Measurements from ENCODE around the gene GPS2.

The GPS2 gene

DNA sequence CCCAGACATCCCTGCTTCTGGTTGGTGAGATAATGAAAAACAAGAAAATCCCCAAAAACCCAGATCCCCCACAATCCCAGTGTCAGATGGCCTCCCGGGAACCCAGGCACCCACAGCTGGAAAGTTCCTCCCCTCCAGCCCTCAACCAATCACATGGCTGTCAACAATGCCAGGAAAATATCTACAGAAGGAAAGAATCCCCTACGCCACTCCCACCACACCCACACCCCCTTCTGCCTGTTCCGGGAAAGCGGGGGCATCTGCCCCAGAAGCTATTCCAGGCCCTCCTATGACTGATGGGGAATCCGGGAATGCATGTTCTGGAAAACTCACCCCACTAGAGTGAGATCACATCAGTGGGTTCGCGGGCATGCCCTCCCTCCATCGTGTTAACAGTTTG lies 41.6 kb upstream of the GPS2 start:
- Histone ChIP-seq H3K79me2 (ENCODE audit: low read length) (no peaks in the 10 kb centered on the region), H3K36me3 (replicated peaks; ENCODE audit: low read depth, low read length) (no peaks in the 10 kb centered on the region), H3K27ac (ENCODE audit: low read length) (no peak overlapping the region), H3K9me3 (ENCODE audit: insufficient read depth, low read length) (no peaks in the 10 kb centered on the region), H3K4me2 (ENCODE audit: low read length) (no peak overlapping the region), H3K4me3 (ENCODE audit: low read length) (no peak overlapping the region), H3K4me1 (ENCODE audit: low read length) (peaks cover 11% of the 10 kb centered on the region), H4K20me1 (ENCODE audit: insufficient read depth, low read length) (no peaks in the 10 kb centered on the region), H2AFZ (ENCODE audit: low read depth, low read length) (no peak overlapping the region), H3K27me3 (ENCODE audit: low read depth, low read length) (no peaks in the 10 kb centered on the region), H3K9ac (ENCODE audit: low read length) (no peak overlapping the region)
- no peak for TF ChIP-seq EZH2phosphoT487 (IDR thresholded peaks at IDR 0.05; ENCODE audit: low read depth)
- TF ChIP-seq, protein P1, sequence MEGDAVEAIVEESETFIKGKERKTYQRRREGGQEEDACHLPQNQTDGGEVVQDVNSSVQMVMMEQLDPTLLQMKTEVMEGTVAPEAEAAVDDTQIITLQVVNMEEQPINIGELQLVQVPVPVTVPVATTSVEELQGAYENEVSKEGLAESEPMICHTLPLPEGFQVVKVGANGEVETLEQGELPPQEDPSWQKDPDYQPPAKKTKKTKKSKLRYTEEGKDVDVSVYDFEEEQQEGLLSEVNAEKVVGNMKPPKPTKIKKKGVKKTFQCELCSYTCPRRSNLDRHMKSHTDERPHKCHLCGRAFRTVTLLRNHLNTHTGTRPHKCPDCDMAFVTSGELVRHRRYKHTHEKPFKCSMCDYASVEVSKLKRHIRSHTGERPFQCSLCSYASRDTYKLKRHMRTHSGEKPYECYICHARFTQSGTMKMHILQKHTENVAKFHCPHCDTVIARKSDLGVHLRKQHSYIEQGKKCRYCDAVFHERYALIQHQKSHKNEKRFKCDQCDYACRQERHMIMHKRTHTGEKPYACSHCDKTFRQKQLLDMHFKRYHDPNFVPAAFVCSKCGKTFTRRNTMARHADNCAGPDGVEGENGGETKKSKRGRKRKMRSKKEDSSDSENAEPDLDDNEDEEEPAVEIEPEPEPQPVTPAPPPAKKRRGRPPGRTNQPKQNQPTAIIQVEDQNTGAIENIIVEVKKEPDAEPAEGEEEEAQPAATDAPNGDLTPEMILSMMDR (IDR thresholded peaks at IDR 0.05; ENCODE audit: low read depth, low read length), result no peak

DNA sequence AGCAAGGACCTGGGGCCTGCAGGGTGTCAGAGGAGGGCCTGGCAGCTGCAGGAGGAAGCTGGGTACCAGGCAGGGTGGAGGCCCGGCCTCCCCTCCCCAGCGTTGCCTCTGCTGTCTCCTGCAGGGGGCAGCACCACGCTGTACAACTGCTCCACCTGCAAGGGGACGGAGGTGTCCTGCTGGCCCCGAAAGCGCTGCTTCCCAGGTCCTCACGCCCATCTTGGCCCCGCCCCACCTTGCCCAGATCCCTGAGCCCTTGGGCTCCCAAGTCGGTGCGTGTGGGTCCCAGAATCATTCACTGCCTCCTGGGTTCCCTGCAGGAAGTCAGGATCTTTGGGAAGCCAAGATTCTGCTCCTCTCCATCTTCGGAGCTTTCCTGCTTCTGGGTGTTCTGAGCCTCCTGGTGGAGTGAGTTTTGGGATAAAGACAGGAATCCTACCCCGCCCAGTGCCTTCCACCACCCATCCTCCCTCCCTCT lies 41.0 kb upstream of the GPS2 start:
- Histone ChIP-seq H3K27ac (ENCODE audit: low read length) (no peak overlapping the region), H3K4me3 (ENCODE audit: low read length) (peak overlapping the region; percentile 53), H3K9me3 (ENCODE audit: insufficient read depth, low read length) (no peaks in the 10 kb centered on the region), H3K9ac (ENCODE audit: low read length) (no peak overlapping the region), H3K4me1 (ENCODE audit: low read length) (peaks cover 11% of the 10 kb centered on the region), H3K4me2 (ENCODE audit: low read length) (peak overlapping the region; percentile 60), H3K27me3 (ENCODE audit: low read depth, low read length) (no peaks in the 10 kb centered on the region), H3K36me3 (replicated peaks; ENCODE audit: low read depth, low read length) (no peaks in the 10 kb centered on the region), H2AFZ (ENCODE audit: low read depth, low read length) (no peak overlapping the region), H3K79me2 (ENCODE audit: low read length) (no peaks in the 10 kb centered on the region), H4K20me1 (ENCODE audit: insufficient read depth, low read length) (no peaks in the 10 kb centered on the region)
- TF ChIP-seq EZH2phosphoT487 (IDR thresholded peaks at IDR 0.05; ENCODE audit: low read depth), result no peak
- TF ChIP-seq, protein P1 (IDR thresholded peaks at IDR 0.05; ENCODE audit: low read depth, low read length), result peak; percentile 75

DNA sequence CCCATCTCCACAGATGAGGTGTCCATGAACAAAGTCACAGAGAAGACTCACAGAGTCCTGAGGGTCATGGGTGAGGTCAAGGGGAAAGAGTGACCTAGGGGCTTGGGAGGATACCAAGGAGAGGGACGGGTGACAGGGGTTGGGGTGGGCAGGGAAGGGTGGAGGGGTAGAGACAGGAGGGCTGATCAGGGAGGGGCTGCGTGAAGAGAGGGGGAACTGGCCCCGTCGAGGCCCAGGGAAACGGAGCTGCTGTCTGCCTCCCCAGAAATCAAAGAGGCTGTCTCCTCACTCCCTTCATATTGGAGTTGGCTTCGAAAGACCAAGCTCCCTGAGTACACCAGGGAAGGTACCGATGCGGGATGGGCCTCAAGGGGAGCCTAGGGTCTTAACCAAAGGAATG lies 40.4 kb upstream of the GPS2 start:
- Histone ChIP-seq H3K27ac (ENCODE audit: low read length) (no peak overlapping the region), H3K9me3 (ENCODE audit: insufficient read depth, low read length) (no peaks in the 10 kb centered on the region), H3K4me1 (ENCODE audit: low read length) (peaks cover 11% of the 10 kb centered on the region), H3K4me2 (ENCODE audit: low read length) (no peak overlapping the region), H3K27me3 (ENCODE audit: low read depth, low read length) (no peaks in the 10 kb centered on the region), H4K20me1 (ENCODE audit: insufficient read depth, low read length) (no peaks in the 10 kb centered on the region), H3K9ac (ENCODE audit: low read length) (no peak overlapping the region), H3K4me3 (ENCODE audit: low read length) (no peak overlapping the region), H3K36me3 (replicated peaks; ENCODE audit: low read depth, low read length) (no peaks in the 10 kb centered on the region), H3K79me2 (ENCODE audit: low read length) (no peaks in the 10 kb centered on the region), H2AFZ (ENCODE audit: low read depth, low read length) (no peak overlapping the region)
- TF ChIP-seq, protein P1 (IDR thresholded peaks at IDR 0.05; ENCODE audit: low read depth, low read length), result no peak
- no peak for TF ChIP-seq EZH2phosphoT487 (IDR thresholded peaks at IDR 0.05; ENCODE audit: low read depth)

DNA sequence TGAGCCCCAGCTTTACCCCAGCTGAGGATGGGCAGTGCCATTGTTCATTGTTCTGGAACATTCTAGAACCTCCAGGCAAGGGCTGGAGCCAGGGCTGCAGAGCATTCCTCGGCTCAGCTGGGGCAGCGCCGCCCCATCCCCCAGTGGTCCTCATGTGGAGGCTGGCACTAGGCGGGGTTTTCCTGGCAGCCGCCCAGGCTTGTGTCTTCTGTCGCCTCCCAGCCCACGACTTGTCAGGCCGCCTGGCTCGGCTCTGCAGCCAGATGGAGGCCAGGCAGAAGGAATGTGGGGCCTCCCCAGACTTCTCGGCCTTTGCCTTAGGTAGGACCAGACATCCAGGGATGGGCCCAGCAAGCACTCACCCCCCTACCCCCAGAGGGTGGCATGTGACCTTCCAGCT lies 39.9 kb upstream of the GPS2 start, which contains the start of gene TMEM95:
Gene TMEM95, plus strand, starts transcription at position 104 of the 400 bp plus-strand sequence. Its CDS starts 49 bp downstream, at position 153.
- no peak within 1 kb of the TSS for H3K9ac ChIP-seq (ENCODE audit: low read length)
- peaks cover 11% of the 10 kb centered on the region for H3K4me1 ChIP-seq (ENCODE audit: low read length)
- no peak within 1 kb of the TSS for H3K4me3 ChIP-seq (ENCODE audit: low read length)
- H3K36me3 ChIP-seq (replicated peaks; ENCODE audit: low read depth, low read length), result no peaks in the 10 kb centered on the region
- no peaks in the 10 kb centered on the region for H3K9me3 ChIP-seq (ENCODE audit: insufficient read depth, low read length)
- H3K79me2 ChIP-seq (ENCODE audit: low read length), result no peaks in the 10 kb centered on the region
- H2AFZ ChIP-seq (ENCODE audit: low read depth, low read length), result no peak within 1 kb of the TSS
- H4K20me1 ChIP-seq (ENCODE audit: insufficient read depth, low read length), result no peaks in the 10 kb centered on the region
- TF ChIP-seq, protein P1 (IDR thresholded peaks at IDR 0.05; ENCODE audit: low read depth, low read length), result no peak
- no peak for TF ChIP-seq EZH2phosphoT487 (IDR thresholded peaks at IDR 0.05; ENCODE audit: low read depth)
- no peak within 1 kb of the TSS for H3K27ac ChIP-seq (ENCODE audit: low read length)
- no peaks in the 10 kb centered on the region for H3K27me3 ChIP-seq (ENCODE audit: low read depth, low read length)
- H3K4me2 ChIP-seq (ENCODE audit: low read length), result no peak within 1 kb of the TSS

Measured in OCI-LY3 (cell line).